Immature natural killer cell (primary cell): ENCODE measurements around the gene SEC11A. TPM values are rescaled to one million over a fixed set of nuclear protein-coding genes. Genes with fewer than 3 reads are reported as not detected.
"Not testable (repeated sequence)": the region's sequence is repeated elsewhere in the genome, so short reads cannot be mapped to it uniquely, and the experiment has no call there.

Experiments
- DNase-seq, 3 donors: peaks; one replicate each; pipeline ENCODE4 v3.0.0; 2022; ENCODE audit warnings: mixed read lengths in 1 of 3
- H3K27ac Mint-ChIP-seq, 6 donors: one replicate each; pipeline ENCODE4 v1.8.0; 2020; ENCODE audit warnings: mixed read lengths in 6 of 6, mild to moderate bottlenecking in 5 of 6, inconsistent platforms in 4 of 6, moderate library complexity in 3 of 6
- H3K27me3 Mint-ChIP-seq, 3 donors: one replicate each; pipeline ENCODE4 v1.8.0; 2020 to 2021; ENCODE audit warnings: low read depth in 3 of 3, mild to moderate bottlenecking in 3 of 3, mixed read lengths in 3 of 3, moderate library complexity in 3 of 3, inconsistent platforms in 1 of 3
- H3K36me3 Mint-ChIP-seq, 3 donors: one replicate each; pipeline ENCODE4 v1.8.0; 2020; ENCODE audit warnings: mixed read lengths in 3 of 3, inconsistent platforms in 2 of 3, mild to moderate bottlenecking in 2 of 3
- H3K4me1 Mint-ChIP-seq, 2 donors: one replicate each; pipeline ENCODE4 v1.8.0; 2020; ENCODE audit warnings: inconsistent platforms in 2 of 2, mild to moderate bottlenecking in 2 of 2, mixed read lengths in 2 of 2, moderate library complexity in 1 of 2
- H3K4me3 Mint-ChIP-seq, 5 donors: one replicate each; pipeline ENCODE4 v1.8.0; 2020; ENCODE audit warnings: mild to moderate bottlenecking in 5 of 5, mixed read lengths in 5 of 5, inconsistent platforms in 3 of 5, moderate library complexity in 3 of 5
- H3K9me3 Mint-ChIP-seq, 6 donors: one replicate each; pipeline ENCODE4 v1.8.0; 2020; ENCODE audit warnings: mild to moderate bottlenecking in 6 of 6, mixed read lengths in 6 of 6, inconsistent platforms in 4 of 6, moderate library complexity in 3 of 6
- polyA plus RNA-seq, 3 donors: library from polyadenylated mRNA; unstranded; fragments of 300-500 nt; fragmentation: Illumina TruSeq; gene quantifications; one replicate each; pipeline ENCODE4 v1.2.3, GENCODE V29; 2021

SEC11A gene
- polyA plus RNA-seq, 3 donors from 2014 or later: 173 to 210 (median 188) TPM

DNA sequence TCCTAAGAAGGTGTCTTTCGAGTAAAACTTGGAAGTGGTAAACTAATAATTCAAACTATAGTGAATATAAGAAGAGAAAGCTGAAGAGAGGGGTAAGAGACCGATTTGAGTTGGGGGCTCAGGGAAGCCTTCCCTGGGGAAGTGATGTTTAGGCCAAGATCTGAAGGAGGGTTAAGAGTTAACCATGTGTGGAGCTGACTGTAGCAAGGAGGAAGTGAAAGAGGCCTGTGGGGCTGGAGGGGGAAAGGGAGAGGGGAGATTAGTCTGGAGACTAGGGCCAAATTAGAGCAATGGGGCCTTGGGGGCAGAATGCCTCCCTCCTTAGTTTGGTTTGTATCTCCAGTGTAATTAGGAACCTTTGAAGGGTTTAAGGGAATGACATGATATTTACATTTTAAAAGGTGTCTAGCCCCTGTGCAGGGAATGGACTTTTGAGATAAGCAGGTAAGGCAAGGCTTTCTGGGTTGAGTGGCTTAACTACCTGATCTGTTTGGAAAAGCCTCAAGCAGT is 34.7 kb upstream of the SEC11A start:
- H3K27me3 Mint-ChIP-seq: peaks cover 8 to 20% (median 19%) of the 10 kb centered on the region in 3 donors
- no peaks in the 10 kb centered on the region for H3K9me3 Mint-ChIP-seq
- peaks cover 63 to 78% of the 10 kb centered on the region in 2 donors for H3K4me1 Mint-ChIP-seq
- H3K4me3 Mint-ChIP-seq: peak overlapping the region; percentile 49 to 94 (median 88)
- DNase-seq: no peak
- peaks cover 0 to 3% (median 0%) of the 10 kb centered on the region in 3 donors for H3K36me3 Mint-ChIP-seq
- peak overlapping the region; percentile 79 to 97 (median 94) for H3K27ac Mint-ChIP-seq

DNA sequence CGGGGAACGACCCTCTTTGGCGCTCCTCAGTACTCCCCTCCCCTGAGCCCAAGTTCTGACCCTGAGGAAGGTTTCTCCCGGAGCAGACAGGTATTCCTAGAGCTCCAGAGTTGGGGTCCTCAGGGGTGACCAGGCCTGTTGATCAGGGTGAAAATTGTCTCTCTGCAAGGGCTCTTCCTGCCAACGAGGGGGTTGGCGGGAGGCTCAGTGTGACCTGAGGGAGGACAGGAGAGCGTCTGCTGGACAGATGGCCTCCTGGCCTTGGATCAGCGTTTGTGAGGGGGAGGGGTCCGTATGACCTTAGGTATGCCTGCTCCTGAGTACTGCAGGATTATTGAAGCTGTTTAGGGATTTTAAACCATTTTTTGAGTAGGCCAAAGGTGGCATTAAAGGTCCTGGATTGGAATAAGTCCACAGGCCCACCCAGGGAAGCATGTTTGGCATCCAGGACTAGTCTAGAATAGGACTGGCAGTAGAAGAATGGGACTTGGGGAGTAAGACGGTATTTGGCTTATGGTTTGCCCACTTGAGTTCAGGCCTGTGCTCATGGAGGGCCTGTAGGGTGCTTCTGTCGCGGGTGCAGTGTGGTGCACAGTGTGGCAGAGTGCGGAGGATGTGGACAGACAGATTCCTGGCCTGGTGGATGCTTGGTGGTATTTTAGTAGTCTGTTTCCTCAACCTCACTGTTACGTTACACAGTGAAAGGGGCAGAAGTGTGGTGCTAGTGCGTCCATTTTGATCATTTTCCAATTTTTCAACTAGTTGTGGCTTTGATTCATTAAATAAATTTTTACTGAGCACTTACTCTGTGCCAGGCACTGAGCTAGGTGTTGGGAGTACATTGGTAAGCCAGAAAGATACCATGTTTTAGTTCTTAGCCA is 33.4 kb upstream of the SEC11A start:
- Mint-ChIP-seq H3K27ac (peak overlapping the region; percentile 91 to 97 (median 95)), H3K4me1 (peaks cover 61 to 76% of the 10 kb centered on the region in 2 donors), H3K36me3 (peaks cover 0 to 3% (median 0%) of the 10 kb centered on the region in 3 donors), H3K9me3 (no peaks in the 10 kb centered on the region), H3K27me3 (peaks cover 8 to 20% (median 19%) of the 10 kb centered on the region in 3 donors), H3K4me3 (peak overlapping the region; percentile 88 to 94 (median 93))
- DNase-seq: peak; percentile 59 to 63 (median 62)

DNA sequence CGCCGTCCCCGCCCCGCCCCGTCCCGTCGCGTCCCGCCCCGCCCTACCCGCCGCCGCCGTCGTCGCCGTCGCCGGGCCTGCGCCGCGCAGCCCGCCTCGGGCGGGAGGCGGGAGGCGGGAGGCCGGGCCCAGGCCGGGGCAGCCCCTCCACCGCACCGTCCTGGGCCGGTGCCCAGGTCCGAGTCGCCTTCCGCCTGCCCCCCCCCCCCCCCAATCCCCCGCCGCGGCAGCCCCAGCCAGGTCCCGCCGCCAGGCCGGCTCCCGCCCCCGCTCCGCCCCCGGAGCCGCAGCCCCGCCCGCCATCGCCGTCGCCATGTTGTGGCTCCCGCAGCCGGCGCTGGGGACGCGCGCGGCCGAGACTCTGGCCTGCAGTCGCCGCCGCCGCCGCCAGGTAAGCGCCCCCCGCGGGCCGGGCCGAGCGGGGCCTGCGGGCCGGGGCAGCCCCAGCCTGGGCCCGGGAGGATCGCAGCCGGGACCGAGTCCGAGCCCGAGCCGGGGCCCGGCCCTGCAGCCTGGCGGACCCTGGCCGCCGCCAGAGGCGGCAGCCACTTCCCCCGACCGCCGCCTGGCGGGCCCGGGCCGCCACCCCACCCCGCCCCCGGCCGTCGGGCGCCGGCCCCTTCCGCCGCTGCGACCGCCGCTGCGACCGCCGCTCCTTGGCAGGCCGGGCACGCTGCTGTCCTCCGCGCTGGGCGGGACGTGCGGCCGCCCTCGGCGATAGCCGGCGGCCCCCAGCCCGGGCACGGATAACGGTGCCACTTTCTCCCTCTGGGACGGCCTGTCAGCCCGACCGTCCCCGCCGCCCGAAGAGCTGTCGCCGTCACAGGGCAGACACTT is 32.6 kb upstream of the SEC11A start, which contains the start of gene ZNF592:
TSS of gene ZNF592 (plus strand) at position 319 of the 837 bp plus-strand sequence. CDS start 34,084 bp downstream, outside the sequence.
- DNase-seq: peak; percentile 84 to 85 (median 85)
- Mint-ChIP-seq H3K4me3 (peak within 1 kb of the TSS; percentile 97 to 98 (median 98)), H3K4me1 (peaks cover 54 to 73% of the 10 kb centered on the region in 2 donors), H3K27ac (peak within 1 kb of the TSS; percentile 96 to 99 (median 98)), H3K36me3 (peaks cover 0 to 3% (median 0%) of the 10 kb centered on the region in 3 donors), H3K9me3 (no peaks in the 10 kb centered on the region), H3K27me3 (peaks cover 8 to 20% (median 19%) of the 10 kb centered on the region in 3 donors)

GRCh38 chr15:84747416-84748273 is 31.7 kb upstream of the SEC11A start:
- peaks cover 48 to 66% of the 10 kb centered on the region in 2 donors for H3K4me1 Mint-ChIP-seq

GRCh38 chr15:84741121-84741520 is 25.2 kb upstream of the SEC11A start:
- H3K36me3 Mint-ChIP-seq: no peaks in the 10 kb centered on the region
- peak overlapping the region in 2 of 6 donors; percentile 62 to 71 for H3K27ac Mint-ChIP-seq
- no peak for DNase-seq
- peaks cover 2 to 5% (median 3%) of the 10 kb centered on the region in 3 donors for H3K27me3 Mint-ChIP-seq
- H3K4me1 Mint-ChIP-seq: peaks cover 23 to 35% of the 10 kb centered on the region in 2 donors
- no peak overlapping the region for H3K4me3 Mint-ChIP-seq
- H3K9me3 Mint-ChIP-seq: no peaks in the 10 kb centered on the region

More at GRCh38 chr15:84747416-84748273, 31.7 kb upstream of the SEC11A start:
- no peaks in the 10 kb centered on the region for H3K9me3 Mint-ChIP-seq
- peak; percentile 80 to 82 (median 81) for DNase-seq
- H3K4me3 Mint-ChIP-seq: peak overlapping the region; percentile 97 to 98 (median 98)
- H3K27ac Mint-ChIP-seq: peak overlapping the region; percentile 96 to 99 (median 98)
- H3K36me3 Mint-ChIP-seq: no peaks in the 10 kb centered on the region
- H3K27me3 Mint-ChIP-seq: peaks cover 8 to 20% (median 19%) of the 10 kb centered on the region in 3 donors

- H3K4me3 Mint-ChIP-seq: no peak overlapping the region
Measured at GRCh38 chr15:84740691-84741090, 24.8 kb upstream of the SEC11A start.

DNA sequence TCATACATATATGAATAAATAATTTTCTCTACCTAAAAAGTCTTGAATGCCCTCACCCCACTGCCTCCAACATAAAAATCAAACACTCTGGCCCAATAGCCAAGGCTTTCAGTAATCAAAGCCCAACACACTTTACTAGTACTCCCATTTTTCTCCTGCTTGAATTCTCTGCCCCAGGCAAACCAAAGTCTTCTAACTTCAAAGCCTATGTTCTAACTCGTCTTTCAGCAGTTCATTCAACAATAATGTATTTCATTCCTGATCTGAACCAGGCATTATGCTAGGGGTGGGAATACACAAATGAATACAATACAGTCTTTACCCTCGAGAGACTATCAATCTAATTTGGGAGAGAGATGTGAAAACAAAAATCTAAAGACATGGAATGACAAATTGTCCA is 21.1 kb upstream of the SEC11A start:
- Mint-ChIP-seq H3K27ac (peak overlapping the region; percentile 47 to 89 (median 75)), H3K36me3 (no peaks in the 10 kb centered on the region), H3K4me3 (peak overlapping the region in 2 of 5 donors; percentile 10 to 43), H3K4me1 (peaks cover 43 to 48% of the 10 kb centered on the region in 2 donors), H3K9me3 (no peaks in the 10 kb centered on the region), H3K27me3 (peaks cover 5 to 7% (median 6%) of the 10 kb centered on the region in 3 donors)
- DNase-seq: no peak

More at GRCh38 chr15:84740691-84741090, 24.8 kb upstream of the SEC11A start:
- Mint-ChIP-seq H3K27me3 (peaks cover 2 to 6% (median 4%) of the 10 kb centered on the region in 3 donors), H3K27ac (no peak overlapping the region), H3K36me3 (no peaks in the 10 kb centered on the region), H3K9me3 (no peaks in the 10 kb centered on the region), H3K4me1 (peaks cover 26 to 37% of the 10 kb centered on the region in 2 donors)
- no peak for DNase-seq

- Mint-ChIP-seq H3K27me3 (peaks cover 5 to 7% (median 6%) of the 10 kb centered on the region in 3 donors), H3K4me1 (peaks cover 43 to 48% of the 10 kb centered on the region in 2 donors)
Measured at GRCh38 chr15:84736375-84736774, 20.4 kb upstream of the SEC11A start.

GRCh38 chr15:84735480-84736061 is 19.6 kb upstream of the SEC11A start:
- not testable (repeated sequence) for DNase-seq, H3K9me3 Mint-ChIP-seq, H3K27me3 Mint-ChIP-seq, H3K36me3 Mint-ChIP-seq
- H3K4me3 Mint-ChIP-seq: peak overlapping the region; percentile 74 to 94 (median 87)
- peak overlapping the region; percentile 81 to 90 (median 84) for H3K27ac Mint-ChIP-seq
- H3K4me1 Mint-ChIP-seq: peaks cover 43 to 48% of the 10 kb centered on the region in 2 donors

More at GRCh38 chr15:84736375-84736774, 20.4 kb upstream of the SEC11A start:
- H3K27ac Mint-ChIP-seq: peak overlapping the region; percentile 78 to 89 (median 82)
- no peaks in the 10 kb centered on the region for H3K36me3 Mint-ChIP-seq
- H3K9me3 Mint-ChIP-seq: no peaks in the 10 kb centered on the region
- DNase-seq: peak; percentile 68 to 79 (median 73)
- peak overlapping the region; percentile 52 to 72 (median 62) for H3K4me3 Mint-ChIP-seq

GRCh38 chr15:84734794-84735479 is 19.0 kb upstream of the SEC11A start:
- Mint-ChIP-seq H3K4me3 (peak overlapping the region; percentile 74 to 94 (median 87)), H3K4me1 (peaks cover 43 to 48% of the 10 kb centered on the region in 2 donors), H3K36me3 (no peaks in the 10 kb centered on the region), H3K9me3 (no peaks in the 10 kb centered on the region), H3K27ac (peak overlapping the region; percentile 81 to 90 (median 84)), H3K27me3 (peaks cover 5 to 7% (median 6%) of the 10 kb centered on the region in 3 donors)
- peak; percentile 56 to 63 (median 56) for DNase-seq

DNA sequence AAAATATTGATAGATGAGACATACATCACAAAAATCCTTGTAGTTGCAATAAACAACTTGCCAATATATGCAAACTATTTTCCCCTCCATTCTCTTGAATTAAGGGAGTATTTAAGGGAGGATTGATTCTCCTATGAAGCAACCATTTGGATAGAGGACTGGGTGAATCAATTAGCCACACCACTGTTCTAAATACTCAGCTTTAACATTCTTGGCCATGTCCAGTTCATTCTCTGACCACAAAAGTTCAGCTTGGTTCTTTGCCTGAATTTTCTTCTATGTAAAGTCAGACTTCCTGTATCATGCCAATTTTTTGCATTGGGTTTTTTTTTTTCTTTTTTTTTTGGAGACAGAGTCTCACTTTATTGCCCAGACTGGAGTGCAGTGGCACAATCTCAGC is 15.8 kb upstream of the SEC11A start:
- Mint-ChIP-seq H3K27me3 (peaks cover 4 to 7% (median 5%) of the 10 kb centered on the region in 3 donors), H3K4me3 (no peak overlapping the region), H3K4me1 (peaks cover 48 to 55% of the 10 kb centered on the region in 2 donors), H3K36me3 (no peaks in the 10 kb centered on the region), H3K9me3 (no peaks in the 10 kb centered on the region), H3K27ac (no peak overlapping the region)
- DNase-seq: no peak
